SK-N-MC (cell line): ENCODE measurements around the gene CIZ1.

Experiments used
- EZH2 ChIP-seq: fragments of 200-600 bp; sonication (generic); IDR thresholded peaks from one replicate; pipeline ENCODE4 v1.6.1; 2017; ENCODE audit warnings: antibody characterized with exemption
- POLR2AphosphoS5 ChIP-seq: IDR thresholded peaks from 2 replicates; pipeline ENCODE4 v1.6.1; 2012; ENCODE audit warnings: mild to moderate bottlenecking, low read depth, low read length, borderline replicate concordance

DNA sequence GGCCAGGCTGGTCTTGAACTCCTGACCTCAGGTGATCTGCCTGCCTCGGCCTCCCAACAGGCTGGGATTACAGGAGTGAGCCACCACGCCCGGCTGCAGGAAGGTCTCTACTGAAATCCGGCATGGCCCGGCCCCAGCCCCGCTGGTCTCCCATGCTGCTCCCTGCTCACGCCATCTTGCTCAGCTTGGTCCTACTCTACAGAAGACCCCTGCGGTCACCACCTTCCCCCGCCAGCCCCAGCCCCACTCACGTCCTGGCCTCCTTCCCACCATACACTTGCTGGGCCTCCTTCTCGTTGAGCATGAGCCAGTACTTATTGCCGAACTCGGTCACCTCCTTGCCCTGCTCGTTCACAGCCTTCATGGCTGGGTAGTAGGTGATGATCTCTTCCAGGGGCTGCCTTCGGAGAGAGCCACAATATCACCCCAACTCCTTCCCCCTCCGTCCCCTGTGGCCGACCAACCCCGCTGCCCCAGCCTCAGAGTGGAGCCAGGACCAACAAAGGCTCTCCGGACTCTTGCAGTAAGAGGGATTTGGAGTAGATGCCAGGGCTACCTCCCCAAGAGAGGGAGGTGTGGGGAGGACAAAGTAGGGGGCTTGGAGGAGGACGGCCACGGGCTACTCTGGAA, 67.8 kb downstream of the CIZ1 start:
- no peak for TF ChIP-seq POLR2AphosphoS5
- no peak for TF ChIP-seq EZH2
